Activated CD4-positive, alpha-beta T cell treated with anti-CD3 and anti-CD28 coated beads for 48 hours (primary cell): ENCODE results near the gene IDH3G.

ENCODE experiments used
- DNase-seq: peaks from one replicate; pipeline ENCODE4 v3.0.0-alpha.2; 2020

IDH3G gene

DNA sequence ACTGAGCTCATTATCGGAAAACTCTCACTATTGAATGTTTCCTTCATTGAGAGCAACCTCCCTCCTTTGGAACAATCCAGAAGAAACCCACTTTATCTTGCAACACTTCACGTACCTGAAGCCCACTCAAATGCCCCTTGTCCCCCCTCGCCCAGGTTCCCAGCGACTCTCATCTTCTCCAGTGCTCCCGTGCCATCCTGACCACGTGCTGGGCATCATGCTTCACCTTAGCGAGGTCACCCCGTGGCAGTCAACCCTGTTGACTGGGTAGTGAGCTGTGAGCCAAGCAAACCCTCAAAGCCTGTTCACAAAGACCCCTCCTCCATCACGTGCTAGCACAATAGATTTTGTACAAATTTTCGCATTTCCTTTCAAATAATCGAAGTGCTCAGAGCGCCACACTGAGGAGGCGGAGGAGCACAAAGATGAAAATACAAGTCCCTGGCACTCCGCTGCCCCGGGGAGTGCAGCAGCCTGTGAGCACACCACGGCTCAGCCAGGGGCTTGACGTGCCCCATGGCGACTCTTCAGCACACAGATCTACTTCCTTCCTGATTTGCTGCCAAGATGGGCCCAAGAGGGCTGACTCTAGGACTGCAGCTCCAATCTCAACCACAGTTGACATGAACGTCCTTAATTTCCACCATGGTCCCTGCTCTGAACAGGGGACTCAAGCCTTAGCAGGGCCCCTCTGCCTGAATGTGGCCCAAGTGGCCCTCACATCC is 20.6 kb upstream of the IDH3G start:
- no peak for DNase-seq

DNA sequence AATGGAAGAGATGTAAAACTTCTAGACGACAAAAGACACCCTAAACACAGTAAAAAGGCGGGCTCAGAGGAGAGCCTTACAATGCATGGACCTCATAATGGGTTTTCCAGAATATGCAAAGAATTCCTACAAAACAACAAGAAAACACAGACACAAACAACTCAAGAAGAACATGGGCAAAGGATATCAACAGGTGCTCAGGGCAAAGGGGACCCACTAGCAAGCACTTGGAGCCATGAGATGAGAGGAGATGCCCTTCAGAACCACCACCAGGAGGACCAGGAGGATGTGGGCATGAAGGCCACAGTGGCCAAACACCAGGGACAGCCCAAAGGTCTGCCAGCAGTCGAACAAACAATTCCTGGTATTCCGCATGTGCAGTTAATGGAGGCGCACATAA is 19.0 kb upstream of the IDH3G start:
- no peak for DNase-seq

DNA sequence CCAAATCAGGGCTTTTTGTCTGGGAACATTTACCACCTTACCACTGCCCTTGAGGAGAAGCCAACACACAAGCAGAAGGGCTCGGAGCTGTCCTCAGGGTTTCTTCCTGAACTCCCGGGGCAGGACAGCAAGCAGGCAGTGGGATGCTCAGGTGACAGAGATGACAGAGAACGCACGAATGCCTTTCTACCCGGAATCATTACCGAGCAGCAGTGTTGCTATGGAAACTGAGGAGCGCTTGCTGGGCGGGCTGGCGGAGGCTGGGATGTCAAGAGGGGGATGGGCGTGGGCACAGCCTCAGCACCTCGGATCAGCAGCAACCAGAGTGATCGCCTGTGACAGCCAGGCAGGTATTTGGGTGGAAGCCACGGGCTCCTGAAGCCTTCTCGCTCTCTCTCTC is 18.0 kb upstream of the IDH3G start:
- no peak for DNase-seq

DNA sequence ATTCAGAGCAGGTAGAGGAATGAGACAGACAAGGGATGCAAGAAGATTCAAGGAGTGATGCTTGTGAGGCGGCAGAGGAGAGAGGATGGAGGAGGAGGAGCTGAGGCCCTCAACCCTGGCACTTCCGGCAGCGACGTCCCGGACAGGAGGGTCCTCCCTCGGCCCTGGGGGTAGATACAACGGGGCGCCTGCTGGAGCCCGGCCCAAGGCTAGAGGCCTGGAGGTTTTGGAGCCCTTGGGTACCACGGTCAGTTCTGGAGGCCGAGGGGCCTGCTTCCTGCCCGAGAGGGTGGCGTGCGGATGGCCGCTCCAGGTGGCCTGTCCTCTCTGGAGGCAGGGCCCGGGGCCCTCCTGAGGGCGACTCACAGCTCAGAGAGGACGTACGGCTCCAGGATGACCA is 13.8 kb upstream of the IDH3G start:
- DNase-seq: no peak

GRCh38 chrX:153806999-153807575 is 12.9 kb upstream of the IDH3G start:
- DNase-seq: no peak

DNA sequence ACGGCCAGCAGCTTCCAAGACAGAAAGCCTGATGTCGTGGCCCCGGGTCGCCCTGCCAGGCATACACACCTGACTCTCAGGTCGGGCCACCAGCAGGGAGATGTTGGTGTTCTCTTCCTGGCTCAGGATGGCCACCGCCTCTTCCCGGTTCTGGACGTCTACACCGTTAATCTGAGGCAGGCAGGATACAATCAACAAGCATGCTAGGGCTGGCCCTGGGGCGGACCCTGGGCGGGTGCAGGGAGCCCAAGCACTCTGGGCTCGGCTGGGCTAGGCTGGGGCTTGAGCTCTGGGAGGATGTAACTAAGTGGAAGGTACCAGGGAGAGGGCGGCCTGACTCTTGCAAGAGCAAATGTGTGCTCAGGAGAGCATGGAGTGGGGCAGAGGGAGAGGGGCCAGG is 11.3 kb upstream of the IDH3G start:
- no peak for DNase-seq

GRCh38 chrX:153804621-153805020 is 10.4 kb upstream of the IDH3G start:
- DNase-seq: no peak

DNA sequence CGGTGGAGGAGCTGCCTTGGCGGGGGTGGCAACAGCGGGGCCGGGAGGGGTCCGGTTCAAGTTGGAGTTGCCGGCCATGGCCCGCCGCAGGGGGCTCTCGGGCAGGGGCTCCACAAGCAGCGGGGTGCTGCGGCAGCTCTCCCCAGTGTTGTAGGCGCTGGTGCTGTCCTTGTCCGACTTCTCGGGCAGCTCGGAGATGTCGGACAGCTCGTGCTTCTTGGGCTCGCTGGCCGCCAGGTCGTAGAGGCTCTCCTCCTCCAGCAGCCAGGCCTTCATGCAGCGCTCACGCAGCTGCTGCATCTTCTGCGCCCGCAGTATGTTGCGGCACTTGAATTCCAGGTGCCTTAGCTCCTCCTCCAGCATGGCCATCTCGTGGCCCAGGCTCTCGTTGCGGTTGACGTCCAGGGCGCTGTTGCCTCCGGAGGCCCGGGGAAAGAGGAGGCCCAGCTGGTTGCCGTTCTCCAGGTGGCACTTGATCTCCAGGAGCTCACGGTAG is 10.0 kb upstream of the IDH3G start:
- no peak for DNase-seq

DNA sequence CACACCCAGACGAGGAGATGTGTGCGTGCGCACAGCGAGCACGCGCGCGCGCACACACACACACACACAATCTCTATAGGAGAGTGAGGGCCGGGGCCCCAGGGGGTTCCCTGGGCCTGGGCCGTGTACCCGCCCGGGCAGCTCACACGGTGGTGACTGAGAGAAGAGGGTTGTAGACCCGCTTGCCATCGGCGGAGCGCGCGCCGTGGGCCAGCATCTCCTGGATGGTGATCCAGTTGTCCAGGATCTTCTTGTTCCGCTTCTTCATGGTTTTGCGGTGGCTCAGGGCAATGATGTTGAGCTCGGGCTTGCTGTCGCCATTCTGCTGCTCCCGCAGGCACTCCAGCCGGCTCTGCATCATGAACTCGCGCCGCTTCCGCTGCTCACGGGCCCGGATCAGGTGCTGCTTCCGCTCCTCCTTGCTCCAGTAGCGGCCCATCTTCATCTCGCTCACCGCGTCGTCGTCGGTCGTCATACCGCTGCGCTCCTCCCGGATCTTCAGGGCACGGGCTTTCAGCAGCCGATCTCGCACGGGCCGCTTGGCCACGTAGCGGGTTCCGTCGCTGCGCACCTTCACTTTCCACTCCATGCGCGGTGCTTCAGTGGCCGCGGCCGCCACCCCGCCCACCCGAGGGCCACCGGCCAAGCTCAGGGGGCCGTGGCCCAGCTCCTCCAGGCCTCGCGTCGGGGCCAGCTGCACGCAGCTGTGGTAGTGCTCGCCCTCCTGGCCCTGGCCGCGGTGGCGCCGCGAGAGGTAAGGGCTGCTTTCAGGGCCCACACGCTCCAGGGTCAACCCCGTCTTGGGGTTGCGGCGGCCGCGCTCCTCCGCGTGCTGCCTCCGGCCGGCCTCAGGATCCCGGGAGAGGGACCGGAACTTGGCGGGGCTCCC is 9.3 kb upstream of the IDH3G start:
- no peak for DNase-seq

- no peak for DNase-seq
Measured at GRCh38 chrX:153802513-153803045, 8.4 kb upstream of the IDH3G start.

- DNase-seq: no peak
Measured at GRCh38 chrX:153801669-153802068, 7.5 kb upstream of the IDH3G start.

DNA sequence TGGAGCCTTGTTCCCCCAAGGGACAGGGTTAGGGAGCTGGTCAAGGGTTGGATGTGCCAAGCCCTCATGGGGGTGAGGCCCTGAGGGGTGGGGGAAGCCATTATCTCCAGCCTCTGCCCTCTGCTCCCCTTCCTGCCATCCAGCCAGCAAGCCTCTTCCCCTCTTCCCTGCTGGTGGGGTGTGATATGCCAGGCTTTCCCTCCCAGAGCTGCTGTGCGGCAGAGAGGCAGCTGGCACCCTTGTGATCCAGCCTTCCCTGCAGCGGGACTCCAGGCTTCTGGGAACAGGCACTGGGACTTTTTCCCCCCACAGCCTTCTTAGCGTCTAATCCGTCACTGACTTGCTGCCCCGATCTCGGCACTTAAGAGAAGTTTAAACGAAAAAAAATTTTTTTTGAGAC is 6.6 kb upstream of the IDH3G start:
- DNase-seq: no peak

GRCh38 chrX:153800177-153800722 is 6.1 kb upstream of the IDH3G start:
- no peak for DNase-seq

- no peak for DNase-seq
Measured at GRCh38 chrX:153799326-153799725, 5.2 kb upstream of the IDH3G start.

- no peak for DNase-seq
Measured at GRCh38 chrX:153797415-153798015, 3.3 kb upstream of the IDH3G start.

- DNase-seq: peak; percentile 41
Measured at GRCh38 chrX:153794897-153795816, 982 bp upstream of the IDH3G start.

DNA sequence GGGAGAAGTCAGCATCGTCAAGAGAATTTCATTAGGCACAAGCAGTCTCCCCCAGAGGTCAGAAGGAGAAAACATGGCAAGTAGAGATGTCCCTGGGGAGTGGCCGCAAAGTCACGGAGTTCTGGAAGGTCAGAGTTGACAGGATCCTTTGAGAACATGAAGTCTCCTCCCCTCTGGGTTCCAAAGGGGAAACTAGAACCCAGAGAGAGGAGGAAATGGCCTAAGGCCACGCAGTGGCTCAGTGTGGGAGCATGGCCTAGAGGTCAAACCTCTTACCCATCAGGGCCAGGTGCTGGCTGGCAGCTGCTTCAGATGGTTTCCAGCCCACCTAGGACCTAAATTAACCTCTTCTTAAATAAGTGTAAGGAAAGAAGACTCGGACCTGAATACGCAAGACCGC is 884 bp downstream of the IDH3G start:
- no peak for DNase-seq

DNA sequence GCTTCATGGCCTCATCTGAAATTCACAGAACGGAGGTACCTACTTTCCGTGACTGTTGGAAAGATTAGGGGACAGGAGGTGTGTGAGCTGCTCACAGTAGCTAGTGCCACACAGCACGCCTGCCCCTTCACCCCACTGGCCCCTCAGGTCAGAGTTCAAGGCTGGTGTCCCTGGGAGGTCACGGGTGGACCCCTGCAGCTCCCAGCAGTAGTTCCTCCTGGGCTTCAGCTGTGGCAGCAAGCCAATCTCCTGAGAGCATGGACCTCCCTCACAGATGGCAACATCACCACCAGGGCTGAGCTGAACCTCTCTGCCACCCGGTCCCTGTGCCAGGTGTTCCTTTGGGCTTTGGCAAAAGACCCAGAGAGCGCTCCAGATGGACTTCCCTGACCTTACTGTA is 1.8 kb downstream of the IDH3G start:
- no peak for DNase-seq

DNA sequence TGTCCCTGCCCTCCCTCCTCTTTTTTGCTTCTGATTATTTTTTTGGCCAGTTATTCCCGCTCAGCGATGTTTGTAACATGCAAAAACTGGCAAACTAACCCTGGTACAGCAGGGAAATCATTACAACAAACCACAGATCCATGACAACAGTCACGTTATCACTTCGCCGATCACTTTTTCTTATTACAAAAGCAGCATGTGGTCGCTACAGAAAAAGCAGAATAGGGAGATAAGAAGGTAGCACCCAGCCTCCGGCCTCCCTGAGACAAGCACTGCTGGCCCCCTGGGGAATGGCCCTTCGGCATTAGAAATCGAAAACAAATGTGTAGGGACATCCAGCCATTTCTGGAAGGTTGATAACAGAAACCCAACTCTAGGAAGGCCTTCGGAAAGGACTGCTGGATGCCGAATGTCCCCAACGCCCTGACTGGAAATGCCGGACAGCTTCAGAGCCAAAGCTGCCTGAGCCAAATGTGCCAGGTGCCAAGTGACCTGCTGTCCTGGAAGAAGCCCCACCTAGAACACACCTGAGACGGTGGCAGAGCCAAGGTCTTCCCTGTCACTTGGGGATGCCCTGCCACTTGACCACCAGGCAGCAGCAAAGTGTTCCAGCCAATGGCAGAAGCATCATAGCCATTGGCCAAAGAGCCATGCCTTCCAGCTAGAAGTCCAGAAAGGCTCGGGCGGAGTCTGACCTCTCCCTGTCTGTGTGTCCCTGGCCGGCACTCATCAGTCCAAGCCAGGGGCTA is 2.9 kb downstream of the IDH3G start:
- DNase-seq: no peak

DNA sequence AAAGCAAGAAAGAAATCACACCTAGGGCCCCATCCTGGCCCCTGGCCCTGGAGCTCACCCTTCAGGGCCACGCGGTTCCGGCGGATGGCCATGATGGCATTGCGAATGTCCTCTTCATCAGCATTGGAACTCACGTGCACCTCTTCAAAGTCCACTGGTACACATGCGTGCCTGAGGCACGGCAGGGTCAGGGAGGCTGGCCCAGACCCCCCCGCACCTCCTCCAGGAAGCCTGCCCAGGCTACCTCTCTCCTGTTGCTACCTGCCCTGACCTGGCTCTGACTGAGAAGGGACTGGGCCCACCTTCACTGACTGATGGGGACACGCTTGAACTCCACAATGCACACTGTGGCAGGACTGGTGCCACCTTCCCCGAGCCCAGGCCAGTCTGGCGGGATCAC is 4.5 kb downstream of the IDH3G start:
- DNase-seq: no peak

DNA sequence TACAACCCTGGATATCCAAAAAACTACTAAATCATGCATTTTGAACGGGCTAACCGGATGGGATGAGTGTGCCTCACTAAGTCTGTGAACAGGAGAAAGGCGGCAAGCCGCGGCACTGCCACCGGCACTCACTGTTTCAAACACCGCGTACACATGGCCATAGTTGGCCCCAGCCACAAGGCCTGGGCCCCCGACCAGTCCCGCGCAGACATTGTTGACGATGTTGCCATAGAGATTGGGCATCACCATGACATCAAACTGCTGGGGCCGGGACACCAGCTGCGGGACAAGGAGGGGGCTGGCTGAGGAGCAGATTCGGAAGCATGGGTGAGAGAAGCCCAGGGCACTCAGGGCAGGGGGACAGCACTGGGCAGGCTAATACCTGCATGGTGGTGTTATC is 7.5 kb downstream of the IDH3G start:
- no peak for DNase-seq
